Sigmoid colon (tissue), 7 donors: ENCODE measurements around the gene PCGF1. TPM values are rescaled to one million over a fixed set of nuclear protein-coding genes. Genes with fewer than 3 reads are reported as not detected.
"Not testable (repeated sequence)": the region's sequence is repeated elsewhere in the genome, so short reads cannot be mapped to it uniquely, and the experiment has no call there.

ENCODE experiments used
- DNase-seq: peaks from one replicate; pipeline ENCODE4 v3.0.0-alpha.2; 2019
- H3K27ac ChIP-seq, 4 donors: fragments of 200-600 bp; sonication (generic); one replicate each; pipeline ENCODE4 v1.5.1; 2016 to 2019; ENCODE audit warnings: mild to moderate bottlenecking in 1 of 4
- H3K27me3 ChIP-seq, 3 donors: fragments of 200-600 bp; sonication (generic); one replicate each; pipeline ENCODE4 v1.5.1; 2019; ENCODE audit warnings: mild to moderate bottlenecking in 1 of 3
- H3K36me3 ChIP-seq, 4 donors: fragments of 200-600 bp; sonication (generic); one replicate each; pipeline ENCODE4 v1.5.1; 2016 to 2019
- H3K4me1 ChIP-seq, 4 donors: fragments of 200-600 bp; sonication (generic); one replicate each; pipeline ENCODE4 v1.5.1; 2017 to 2019
- H3K4me3 ChIP-seq, 4 donors: fragments of 200-600 bp; sonication (generic); one replicate each; pipeline ENCODE4 v1.5.1; 2017 to 2019; ENCODE audit warnings: mild to moderate bottlenecking in 2 of 4, moderate library complexity in 1 of 4
- H3K9me3 ChIP-seq, 4 donors: fragments of 200-600 bp in 3 of 4; sonication (generic) in 3 of 4; one replicate each; pipeline versions ENCODE4 v1.5.1 to v1.6.1; 2013 to 2019
- EP300 ChIP-seq, 4 donors: sonication (generic); formaldehyde crosslinking; IDR thresholded peaks; one replicate each; pipeline ENCODE4 v1.6.1; 2017; ENCODE audit warnings: antibody characterized with exemption in 4 of 4
- POLR2A ChIP-seq, 2 donors: fragments of 450-650 bp; IDR thresholded peaks; one replicate each; pipeline ENCODE4 v1.6.1; 2016; ENCODE audit warnings: antibody characterized with exemption in 2 of 2, mild to moderate bottlenecking in 2 of 2, moderate library complexity in 2 of 2
- POLR2AphosphoS5 ChIP-seq, 4 donors: sonication (generic); formaldehyde crosslinking; IDR thresholded peaks; one replicate each; pipeline ENCODE4 v1.6.1; 2017; ENCODE audit warnings: antibody characterized with exemption in 4 of 4
- WGBS, 2 donors: extraction: QIAGEN DNeasy Blood & Tissue Kit; methylation state at CpG; one replicate each; pipeline ENCODE4 v1.1.7; 2013; 5-methylcytosine and 5-hydroxymethylcytosine counted together
- intact Hi-C: fragments of 100-400 bp; cut with DNase I; formaldehyde crosslinking; loops from one replicate; pipeline ENCODE4 v1.15.1; 2023
- polyA plus RNA-seq, 3 donors: library from polyadenylated mRNA; stranded (reverse); fragments of 200-250 nt; gene quantifications; one replicate each; pipeline ENCODE4 v1.2.3, GENCODE V29; 2013
- total RNA-seq, 4 donors: library from RNA; depleted of rRNA; stranded (reverse); fragments of >200 nt; gene quantifications; one replicate each; pipeline ENCODE4 v1.1.0, GENCODE V29; 2016
- TF ChIP-seq, protein P1 (sequence below), 4 experiments: fragments of 450-650 bp in 3 of 4; fragments of 200-600 bp in 1 of 4; IDR thresholded peaks; one replicate each; pipeline ENCODE4 v1.5.1; 2016 to 2019; ENCODE audit warnings: antibody characterized with exemption in 4 of 4, mild to moderate bottlenecking in 3 of 4, moderate library complexity in 2 of 4
- donor health status: healthy with polysubstance abuse.
- donor health status: Bipolar disorder and iron deficiency.
- donor health status: healthy.

The PCGF1 gene
- total and polyA plus RNA-seq, 7 donors: 8.9 to 22.8 (median 15.7) TPM

GRCh38 chr2:74459503-74460118 lies 47.9 kb downstream of the PCGF1 start:
- TF ChIP-seq POLR2AphosphoS5 (IDR thresholded peaks at IDR 0.05): peak in 1 of 4 donors; percentile 4
- not testable (repeated sequence) for DNase-seq, H3K4me3 ChIP-seq, H3K27me3 ChIP-seq, H3K27ac ChIP-seq, H3K9me3 ChIP-seq
- Histone ChIP-seq H3K36me3 (peaks cover 7 to 21% (median 10%) of the 10 kb centered on the region in 4 donors), H3K4me1 (peaks cover 0 to 51% (median 43%) of the 10 kb centered on the region in 4 donors)
- intact Hi-C loops: loop anchor here (5.0 kb wide), 1 partner anchor 722 kb away; the partner anchor contains the start of gene TPRKB
- WGBS, 2 donors: 77 to 85% methylated on average over 13 of the region's 13 CpGs

DNA sequence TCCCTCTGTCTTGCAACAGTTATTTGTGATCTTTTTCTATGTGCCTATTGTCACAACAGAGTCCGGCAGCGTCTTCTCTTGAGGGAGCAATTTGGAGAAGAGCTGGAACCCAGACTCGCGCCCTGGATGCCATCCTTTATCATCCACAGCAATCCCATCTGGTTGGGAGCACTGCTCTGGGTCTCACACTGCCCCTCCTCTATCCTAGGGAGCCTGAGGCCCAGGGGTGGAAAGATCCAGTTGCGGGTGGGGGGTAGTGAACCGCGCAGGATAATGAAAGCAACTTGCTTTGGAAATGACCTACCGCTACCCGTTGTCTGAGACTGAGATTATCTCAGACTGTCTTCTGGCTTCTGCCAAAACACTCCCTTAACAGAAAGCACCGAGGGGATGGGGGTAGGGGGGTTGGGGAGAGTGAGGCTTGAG lies 48.5 kb downstream of the PCGF1 start:
- peaks cover 0 to 45% (median 39%) of the 10 kb centered on the region in 4 donors for H3K4me1 ChIP-seq
- peak overlapping the region; percentile 77 to 84 (median 80) for H3K27ac ChIP-seq
- H3K9me3 ChIP-seq: no peaks in the 10 kb centered on the region
- peak overlapping the region; percentile 57 to 83 (median 68) for H3K4me3 ChIP-seq
- TF ChIP-seq POLR2A (IDR thresholded peaks at IDR 0.05): no peak
- DNase-seq: no peak
- H3K27me3 ChIP-seq: no peaks in the 10 kb centered on the region
- H3K36me3 ChIP-seq: peaks cover 7 to 21% (median 10%) of the 10 kb centered on the region in 4 donors
- WGBS, 2 donors: 1 to 4% methylated on average over 10 of the region's 10 CpGs
- intact Hi-C loops: loop anchor here (5.0 kb wide), 1 partner anchor 722 kb away; the partner anchor contains the start of gene TPRKB

DNA sequence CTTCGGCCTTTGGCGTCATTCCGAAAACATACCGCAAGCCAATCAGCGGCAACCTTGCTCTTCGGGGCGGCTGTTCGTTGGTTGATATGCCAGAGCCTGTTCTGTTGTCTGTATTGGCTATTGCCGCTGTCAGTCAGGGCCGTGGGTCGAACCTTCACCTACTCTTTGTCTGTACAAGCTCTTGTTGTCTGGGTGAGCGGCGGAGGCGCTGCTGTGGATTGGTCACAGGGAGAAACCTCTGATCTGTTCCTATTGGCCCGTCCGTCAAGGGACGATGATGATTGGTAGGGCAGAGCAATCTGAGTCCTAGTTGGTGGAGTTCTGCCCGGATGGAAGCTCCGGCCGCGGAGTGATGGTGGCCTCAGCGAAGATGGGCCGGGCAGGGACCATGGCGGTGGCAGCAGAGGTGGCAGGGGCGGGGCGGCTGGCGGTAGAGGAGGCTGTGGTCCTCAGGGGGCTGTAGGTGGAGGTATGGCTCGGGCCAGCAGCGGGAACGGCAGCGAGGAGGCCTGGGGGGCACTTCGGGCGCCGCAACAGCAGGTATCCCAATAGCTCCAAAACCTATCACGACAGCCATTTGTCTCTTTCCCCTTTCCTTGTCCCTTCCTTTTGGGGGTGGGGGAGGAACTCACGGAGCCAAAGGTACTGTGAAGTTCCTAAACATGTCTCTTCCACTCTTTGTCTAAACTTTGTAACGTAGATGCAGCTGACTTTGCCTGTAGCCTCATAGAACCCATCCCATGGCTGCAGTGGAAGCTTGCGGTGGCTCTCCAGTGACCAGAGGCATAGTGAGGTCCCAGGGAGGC lies 49.2 kb downstream of the PCGF1 start, which contains the start of gene WBP1:
Gene WBP1 (plus strand): TSS at position 307 of the 806 bp plus-strand sequence. CDS start 165 bp downstream, at position 472.
- peaks cover 0 to 40% (median 37%) of the 10 kb centered on the region in 4 donors for H3K4me1 ChIP-seq
- H3K9me3 ChIP-seq: no peaks in the 10 kb centered on the region
- intact Hi-C loops: loop anchor here (5.0 kb wide), 1 partner anchor 721 kb away; the partner anchor contains the start of gene TPRKB
- H3K27me3 ChIP-seq: no peaks in the 10 kb centered on the region
- H3K27ac ChIP-seq: peak within 1 kb of the TSS; percentile 90 to 98 (median 98)
- WGBS, 2 donors: 1% methylated on average over 38 of the region's 38 CpGs
- peak within 1 kb of the TSS; percentile 63 to 83 (median 68) for H3K4me3 ChIP-seq
- TF ChIP-seq POLR2A (IDR thresholded peaks at IDR 0.05): peak in 1 of 2 donors; percentile 48
- TF ChIP-seq EP300 (IDR thresholded peaks at IDR 0.05): no peak
- TF ChIP-seq POLR2AphosphoS5 (IDR thresholded peaks at IDR 0.05): peak; percentile 1 to 59 (median 38)
- H3K36me3 ChIP-seq: peaks cover 7 to 21% (median 10%) of the 10 kb centered on the region in 4 donors
- peak; percentile 100 for DNase-seq

DNA sequence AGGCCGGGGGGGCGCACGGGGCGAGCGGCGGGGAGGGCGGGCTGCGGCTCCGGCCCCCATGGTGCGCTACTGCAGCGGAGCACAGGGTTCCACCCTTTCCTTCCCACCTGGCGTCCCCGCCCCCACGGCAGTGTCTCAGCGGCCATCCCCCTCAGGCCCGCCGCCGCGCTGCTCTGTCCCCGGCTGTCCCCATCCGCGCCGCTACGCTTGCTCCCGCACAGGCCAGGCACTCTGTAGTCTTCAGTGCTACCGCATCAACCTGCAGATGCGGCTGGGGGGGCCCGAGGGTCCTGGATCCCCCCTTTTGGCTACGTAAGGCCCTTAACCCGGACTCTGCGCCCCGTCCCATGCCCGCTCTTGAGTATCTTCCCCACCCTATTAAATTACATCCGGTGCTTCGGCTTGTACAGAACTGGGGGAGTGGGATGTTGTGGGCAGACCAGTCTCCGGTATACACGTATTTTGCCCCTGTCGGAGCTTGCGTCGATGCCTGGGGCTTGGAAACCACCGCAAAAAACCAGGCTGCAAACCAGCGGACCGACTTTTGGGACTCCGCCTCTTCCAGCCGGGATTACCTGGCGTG lies 49.9 kb downstream of the PCGF1 start:
- TF ChIP-seq POLR2A (IDR thresholded peaks at IDR 0.05) (peak; percentile 81 to 84), POLR2AphosphoS5 (IDR thresholded peaks at IDR 0.05) (peak; percentile 85 to 95 (median 93))
- TF ChIP-seq, protein P1, sequence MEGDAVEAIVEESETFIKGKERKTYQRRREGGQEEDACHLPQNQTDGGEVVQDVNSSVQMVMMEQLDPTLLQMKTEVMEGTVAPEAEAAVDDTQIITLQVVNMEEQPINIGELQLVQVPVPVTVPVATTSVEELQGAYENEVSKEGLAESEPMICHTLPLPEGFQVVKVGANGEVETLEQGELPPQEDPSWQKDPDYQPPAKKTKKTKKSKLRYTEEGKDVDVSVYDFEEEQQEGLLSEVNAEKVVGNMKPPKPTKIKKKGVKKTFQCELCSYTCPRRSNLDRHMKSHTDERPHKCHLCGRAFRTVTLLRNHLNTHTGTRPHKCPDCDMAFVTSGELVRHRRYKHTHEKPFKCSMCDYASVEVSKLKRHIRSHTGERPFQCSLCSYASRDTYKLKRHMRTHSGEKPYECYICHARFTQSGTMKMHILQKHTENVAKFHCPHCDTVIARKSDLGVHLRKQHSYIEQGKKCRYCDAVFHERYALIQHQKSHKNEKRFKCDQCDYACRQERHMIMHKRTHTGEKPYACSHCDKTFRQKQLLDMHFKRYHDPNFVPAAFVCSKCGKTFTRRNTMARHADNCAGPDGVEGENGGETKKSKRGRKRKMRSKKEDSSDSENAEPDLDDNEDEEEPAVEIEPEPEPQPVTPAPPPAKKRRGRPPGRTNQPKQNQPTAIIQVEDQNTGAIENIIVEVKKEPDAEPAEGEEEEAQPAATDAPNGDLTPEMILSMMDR (IDR thresholded peaks at IDR 0.05): no peak
- WGBS, 2 donors: 0 to 1% methylated on average over 46 of the region's 46 CpGs
- intact Hi-C loops: loop anchor here (5.0 kb wide), 1 partner anchor 720 kb away; the partner anchor contains the start of gene TPRKB
- peaks cover 0 to 40% (median 37%) of the 10 kb centered on the region in 4 donors for H3K4me1 ChIP-seq
- peak overlapping the region; percentile 56 to 83 (median 68) for H3K4me3 ChIP-seq
- H3K36me3 ChIP-seq: peaks cover 0 to 16% (median 5%) of the 10 kb centered on the region in 4 donors
- no peaks in the 10 kb centered on the region for H3K27me3 ChIP-seq
- no peaks in the 10 kb centered on the region for H3K9me3 ChIP-seq
- peak overlapping the region; percentile 90 to 98 (median 98) for H3K27ac ChIP-seq
- DNase-seq: peak; percentile 79

DNA sequence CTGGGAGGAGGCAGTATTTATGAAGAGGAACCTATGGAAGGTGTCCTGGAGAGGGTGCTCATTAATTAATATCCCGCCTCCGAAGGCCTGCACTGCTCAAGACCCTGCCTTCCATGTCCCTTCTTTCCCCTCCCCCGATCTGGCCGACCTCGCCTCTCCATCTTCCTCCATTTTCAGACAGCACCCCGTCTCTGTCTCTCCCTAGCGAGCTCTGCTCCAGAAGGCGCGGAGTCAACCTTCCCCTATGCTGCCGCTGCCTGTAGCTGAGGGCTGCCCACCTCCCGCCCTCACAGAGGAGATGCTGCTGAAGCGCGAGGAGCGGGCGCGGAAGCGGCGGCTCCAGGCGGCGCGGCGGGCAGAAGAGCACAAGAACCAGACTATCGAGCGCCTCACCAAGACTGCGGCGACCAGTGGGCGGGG lies 50.4 kb downstream of the PCGF1 start:
- H3K36me3 ChIP-seq: peaks cover 0 to 11% (median under 1%) of the 10 kb centered on the region in 4 donors
- WGBS, 2 donors: 1% methylated on average over 27 of the region's 27 CpGs

More for the DNA sequence above, 50.4 kb downstream of the PCGF1 start:
- intact Hi-C loops: loop anchor here (5.0 kb wide), 1 partner anchor 720 kb away; the partner anchor contains the start of gene TPRKB
- TF ChIP-seq, protein P1 (IDR thresholded peaks at IDR 0.05): no peak
- TF ChIP-seq POLR2AphosphoS5 (IDR thresholded peaks at IDR 0.05) (no peak), POLR2A (IDR thresholded peaks at IDR 0.05) (no peak), EP300 (IDR thresholded peaks at IDR 0.05) (no peak)
- Histone ChIP-seq H3K4me1 (peaks cover 0 to 40% (median 37%) of the 10 kb centered on the region in 4 donors), H3K4me3 (peak overlapping the region; percentile 56 to 83 (median 68)), H3K9me3 (no peaks in the 10 kb centered on the region), H3K27ac (peak overlapping the region; percentile 90 to 98 (median 98)), H3K27me3 (no peaks in the 10 kb centered on the region)
- no peak for DNase-seq

Other genes with a start within 250 kb of the PCGF1 start
- 10 to 100 TPM in 1 of 4 donors, 1 to 10 TPM in 3; 1.5 to 12.2 (median 3.6) TPM for gene SLC4A5, start 164.3 kb downstream of the PCGF1 start, total RNA-seq
- gene SLC4A5, start 164.3 kb downstream of the PCGF1 start, polyA plus RNA-seq: 1 to 10 TPM in 1 of 3 donors, under 1 TPM in 2; under 0.01 to 1.8 (median 0.23) TPM
- gene DCTN1, start 127.4 kb downstream of the PCGF1 start, total RNA-seq: 100 to 1,000 TPM in 3 of 4 donors, 10 to 100 TPM in 1; 99.2 to 137 (median 107) TPM
- 10 to 100 TPM; 67.3 to 93.2 (median 69.4) TPM for gene DCTN1, start 127.4 kb downstream of the PCGF1 start, polyA plus RNA-seq
- gene C2orf81, start 86.1 kb downstream of the PCGF1 start, total RNA-seq: 1 to 10 TPM in 3 of 4 donors, not detected in 1; 1.4 to 2.2 (median 2.0) TPM
- 1 to 10 TPM in 2 of 3 donors, under 1 TPM in 1; 0.46 to 2.0 (median 1.8) TPM for gene C2orf81, start 86.1 kb downstream of the PCGF1 start, polyA plus RNA-seq
- 10 to 100 TPM in 2 of 4 donors, 1 to 10 TPM in 2; 7.5 to 13.3 (median 9.8) TPM for gene WDR54, start 86.0 kb downstream of the PCGF1 start, total RNA-seq
- gene WDR54, start 86.0 kb downstream of the PCGF1 start, polyA plus RNA-seq: 10 to 100 TPM in 1 of 3 donors, 1 to 10 TPM in 2; 3.0 to 13.6 (median 3.2) TPM
- gene RTKN, start 65.8 kb downstream of the PCGF1 start, total RNA-seq: 10 to 100 TPM; 13.5 to 20.0 (median 17.0) TPM
- gene RTKN, start 65.8 kb downstream of the PCGF1 start, polyA plus RNA-seq: 10 to 100 TPM; 15.0 to 44.6 (median 16.2) TPM
- 10 to 100 TPM in 2 of 4 donors, 1 to 10 TPM in 2; 7.5 to 41.8 (median 15.0) TPM for gene INO80B, start 52.6 kb downstream of the PCGF1 start, total RNA-seq
- 10 to 100 TPM; 12.9 to 36.9 (median 19.2) TPM for gene INO80B, start 52.6 kb downstream of the PCGF1 start, polyA plus RNA-seq
- gene WBP1, start 49.3 kb downstream of the PCGF1 start, total RNA-seq: 10 to 100 TPM; 63.1 to 89.2 (median 74.1) TPM
- 10 to 100 TPM; 59.2 to 61.3 (median 59.3) TPM for gene WBP1, start 49.3 kb downstream of the PCGF1 start, polyA plus RNA-seq
- gene MOGS, start 42.3 kb downstream of the PCGF1 start, total RNA-seq: 10 to 100 TPM; 21.4 to 34.3 (median 26.3) TPM
- 10 to 100 TPM in 2 of 3 donors, 1 to 10 TPM in 1; 7.8 to 44.7 (median 10.2) TPM for gene MOGS, start 42.3 kb downstream of the PCGF1 start, polyA plus RNA-seq
- gene MRPL53, start 35.0 kb downstream of the PCGF1 start, total RNA-seq: 10 to 100 TPM; 10.2 to 77.1 (median 36.7) TPM
- 10 to 100 TPM; 57.7 to 75.6 (median 64.7) TPM for gene MRPL53, start 35.0 kb downstream of the PCGF1 start, polyA plus RNA-seq
- 10 to 100 TPM; 15.8 to 20.9 (median 16.8) TPM for gene CCDC142, start 24.7 kb downstream of the PCGF1 start, total RNA-seq
- gene CCDC142, start 24.7 kb downstream of the PCGF1 start, polyA plus RNA-seq: 10 to 100 TPM in 1 of 3 donors, 1 to 10 TPM in 2; 1.8 to 16.8 (median 2.1) TPM
- 10 to 100 TPM; 18.9 to 29.6 (median 24.1) TPM for gene TTC31, start 24.6 kb downstream of the PCGF1 start, total RNA-seq
- 10 to 100 TPM; 12.7 to 22.4 (median 13.8) TPM for gene TTC31, start 24.6 kb downstream of the PCGF1 start, polyA plus RNA-seq
- gene LBX2, start 8.1 kb downstream of the PCGF1 start, total RNA-seq: under 1 TPM in 1 of 4 donors, not detected in 3; 0.99 TPM
- 1 to 10 TPM; 1.3 to 2.4 (median 1.8) TPM for gene LBX2, start 8.1 kb downstream of the PCGF1 start, polyA plus RNA-seq
- gene TLX2, start 6.8 kb upstream of the PCGF1 start, total RNA-seq: 1 to 10 TPM; 1.2 to 2.5 (median 1.8) TPM
- gene TLX2, start 6.8 kb upstream of the PCGF1 start, polyA plus RNA-seq: 1 to 10 TPM in 1 of 3 donors, not detected in 2; 1.0 TPM
- gene DQX1, start 18.5 kb upstream of the PCGF1 start, total RNA-seq: not detected
- gene DQX1, start 18.5 kb upstream of the PCGF1 start, polyA plus RNA-seq: 10 to 100 TPM in 2 of 3 donors, 1 to 10 TPM in 1; 7.2 to 15.6 (median 13.2) TPM
- gene AUP1, start 22.0 kb upstream of the PCGF1 start, total RNA-seq: 100 to 1,000 TPM in 1 of 4 donors, 10 to 100 TPM in 3; 76.5 to 133 (median 83.1) TPM
- gene AUP1, start 22.0 kb upstream of the PCGF1 start, polyA plus RNA-seq: 100 to 1,000 TPM in 1 of 3 donors, 10 to 100 TPM in 2; 46.5 to 178 (median 47.4) TPM
- gene HTRA2, start 22.2 kb upstream of the PCGF1 start, total RNA-seq: 10 to 100 TPM; 28.2 to 39.3 (median 31.8) TPM
- gene HTRA2, start 22.2 kb upstream of the PCGF1 start, polyA plus RNA-seq: 10 to 100 TPM; 19.7 to 39.8 (median 22.8) TPM
- 1 to 10 TPM; 5.4 to 7.9 (median 7.8) TPM for gene LOXL3, start 46.2 kb upstream of the PCGF1 start, total RNA-seq
- gene LOXL3, start 46.2 kb upstream of the PCGF1 start, polyA plus RNA-seq: 1 to 10 TPM in 2 of 3 donors, under 1 TPM in 1; 0.60 to 3.5 (median 1.8) TPM
- 10 to 100 TPM; 16.1 to 21.4 (median 18.1) TPM for gene DOK1, start 47.0 kb upstream of the PCGF1 start, total RNA-seq
- 10 to 100 TPM; 17.1 to 24.9 (median 22.8) TPM for gene DOK1, start 47.0 kb upstream of the PCGF1 start, polyA plus RNA-seq
- gene M1AP, start 140.6 kb upstream of the PCGF1 start, total RNA-seq: under 1 TPM in 2 of 4 donors, not detected in 2; 0.16 to 0.36 TPM
- gene M1AP, start 140.6 kb upstream of the PCGF1 start, polyA plus RNA-seq: under 1 TPM in 2 of 3 donors, not detected in 1; 0.31 to 0.60 TPM
- gene SEMA4F, start 146.6 kb upstream of the PCGF1 start, total RNA-seq: 1 to 10 TPM; 2.2 to 5.5 (median 3.6) TPM
- 1 to 10 TPM in 2 of 3 donors, under 1 TPM in 1; 0.69 to 3.5 (median 1.2) TPM for gene SEMA4F, start 146.6 kb upstream of the PCGF1 start, polyA plus RNA-seq